HepG2 (cell line): ENCODE measurements around the gene PDXDC1.
"Not testable (repeated sequence)": the region's sequence is repeated elsewhere in the genome, so short reads cannot be mapped to it uniquely, and the experiment has no call there.

Experiments used
- ARHGAP35 ChIP-seq: sonication (generic); formaldehyde crosslinking; IDR thresholded peaks from 2 replicates; pipeline ENCODE4 v1.9.0; 2022; ENCODE audit warnings: mild to moderate bottlenecking, inconsistent platforms, moderate library complexity, missing genetic modification reagents, borderline replicate concordance
- DR1 ChIP-seq: sonication (generic); formaldehyde crosslinking; IDR thresholded peaks from 2 replicates; pipeline ENCODE4 v1.8.0; 2021; ENCODE audit warnings: mild to moderate bottlenecking, missing genetic modification reagents, inconsistent platforms
- HNRNPK ChIP-seq: fragments of 200-400 bp; formaldehyde crosslinking; IDR thresholded peaks from 2 replicates; pipeline ENCODE4 v1.6.1; 2018; ENCODE audit warnings: low read length, low read depth, moderate library complexity, mild to moderate bottlenecking; ENCODE audit not compliant: poor library complexity, severe bottlenecking
- HOXA7 ChIP-seq: sonication (generic); formaldehyde crosslinking; IDR thresholded peaks from 2 replicates; pipeline ENCODE4 v1.8.1; 2022; ENCODE audit warnings: mild to moderate bottlenecking, missing genetic modification reagents, moderate library complexity
- MTA3 ChIP-seq: sonication (generic); formaldehyde crosslinking; IDR thresholded peaks from 2 replicates; pipeline ENCODE4 v1.4.0; 2020; ENCODE audit warnings: missing genetic modification reagents
- ZNF253 ChIP-seq: sonication (generic); formaldehyde crosslinking; IDR thresholded peaks from 2 replicates; pipeline ENCODE4 v1.8.0; 2022; ENCODE audit warnings: mild to moderate bottlenecking, missing genetic modification reagents, borderline replicate concordance
- ZNF3 ChIP-seq: IDR thresholded peaks from 2 replicates; pipeline ENCODE4 v1.7.0; 2017; ENCODE audit warnings: inconsistent platforms
- ZSCAN29 ChIP-seq: sonication (generic); formaldehyde crosslinking; conservative IDR thresholded peaks from 2 replicates; pipeline ENCODE4 v1.4.0; 2020; ENCODE audit warnings: mild to moderate bottlenecking, missing genetic modification reagents
- TF ChIP-seq, protein P1 (sequence below): sonication (generic); formaldehyde crosslinking; IDR thresholded peaks from 2 replicates; pipeline ENCODE4 v1.5.0; 2020; ENCODE audit warnings: mild to moderate bottlenecking, missing genetic modification reagents, moderate library complexity
- TF ChIP-seq, protein P2 (sequence below): IDR thresholded peaks from 2 replicates; pipeline ENCODE4 v1.6.1; 2016; ENCODE audit warnings: control low read depth
- TF ChIP-seq, protein P3 (sequence below): IDR thresholded peaks from 2 replicates; pipeline ENCODE4 v1.6.1; 2012; ENCODE audit warnings: inconsistent platforms
- TF ChIP-seq, protein P4 (sequence below): sonication (generic); formaldehyde crosslinking; IDR thresholded peaks from 2 replicates; pipeline ENCODE4 v1.4.0; 2020; ENCODE audit warnings: missing genetic modification reagents

DNA sequence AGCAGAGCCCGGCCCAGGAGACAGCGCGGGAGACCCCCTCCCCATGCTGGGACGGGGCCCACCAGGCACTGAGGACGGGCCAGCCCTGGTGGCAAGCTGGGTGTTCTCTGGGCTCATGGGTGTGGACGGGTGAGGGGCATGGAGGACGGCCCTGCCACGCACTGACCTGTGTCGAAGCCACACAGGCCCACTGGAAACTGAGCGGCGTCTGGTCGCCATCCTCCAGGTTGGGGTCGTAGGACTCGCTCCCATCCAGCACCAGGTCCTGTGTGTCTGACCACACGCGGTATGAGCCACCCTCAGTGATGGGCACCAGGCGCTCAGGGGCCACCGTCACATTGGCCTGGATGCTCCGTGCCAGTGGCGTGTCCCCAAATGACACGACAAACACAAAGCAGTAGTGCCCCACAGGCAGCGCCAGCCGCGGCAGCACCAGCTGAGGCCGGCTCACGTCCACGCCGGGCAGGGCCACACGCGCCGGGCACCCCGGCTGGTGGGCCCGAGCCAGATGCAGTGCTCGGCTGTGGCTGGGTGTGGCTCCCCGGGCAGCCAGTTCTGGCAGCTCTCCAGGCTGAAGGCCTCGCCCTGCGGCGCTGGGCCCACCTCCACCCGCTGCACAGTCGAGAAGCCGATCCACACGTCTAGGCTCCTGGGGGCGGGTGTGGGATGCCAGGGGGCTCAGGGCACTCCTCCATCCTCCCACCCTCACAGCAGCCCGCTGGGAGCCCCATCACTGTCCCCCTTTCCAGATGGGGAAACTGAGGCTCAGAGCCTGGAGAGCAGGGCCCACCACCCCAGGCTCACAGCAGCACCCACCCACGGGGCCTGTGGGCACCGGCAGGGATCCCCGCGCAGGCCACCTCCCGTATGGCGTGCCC lies 160.9 kb downstream of the PDXDC1 start:
- TF ChIP-seq, protein P1, sequence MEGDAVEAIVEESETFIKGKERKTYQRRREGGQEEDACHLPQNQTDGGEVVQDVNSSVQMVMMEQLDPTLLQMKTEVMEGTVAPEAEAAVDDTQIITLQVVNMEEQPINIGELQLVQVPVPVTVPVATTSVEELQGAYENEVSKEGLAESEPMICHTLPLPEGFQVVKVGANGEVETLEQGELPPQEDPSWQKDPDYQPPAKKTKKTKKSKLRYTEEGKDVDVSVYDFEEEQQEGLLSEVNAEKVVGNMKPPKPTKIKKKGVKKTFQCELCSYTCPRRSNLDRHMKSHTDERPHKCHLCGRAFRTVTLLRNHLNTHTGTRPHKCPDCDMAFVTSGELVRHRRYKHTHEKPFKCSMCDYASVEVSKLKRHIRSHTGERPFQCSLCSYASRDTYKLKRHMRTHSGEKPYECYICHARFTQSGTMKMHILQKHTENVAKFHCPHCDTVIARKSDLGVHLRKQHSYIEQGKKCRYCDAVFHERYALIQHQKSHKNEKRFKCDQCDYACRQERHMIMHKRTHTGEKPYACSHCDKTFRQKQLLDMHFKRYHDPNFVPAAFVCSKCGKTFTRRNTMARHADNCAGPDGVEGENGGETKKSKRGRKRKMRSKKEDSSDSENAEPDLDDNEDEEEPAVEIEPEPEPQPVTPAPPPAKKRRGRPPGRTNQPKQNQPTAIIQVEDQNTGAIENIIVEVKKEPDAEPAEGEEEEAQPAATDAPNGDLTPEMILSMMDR (CRISPR knock-in tag) = not testable (repeated sequence)
- not testable (repeated sequence) for TF ChIP-seq DR1; ARHGAP35; ZNF3 (CRISPR knock-in tag); ZNF253 (CRISPR knock-in tag); HOXA7 (CRISPR knock-in tag); ZSCAN29 (CRISPR knock-in tag); HNRNPK; MTA3 (CRISPR knock-in tag)
- TF ChIP-seq, protein P2, sequence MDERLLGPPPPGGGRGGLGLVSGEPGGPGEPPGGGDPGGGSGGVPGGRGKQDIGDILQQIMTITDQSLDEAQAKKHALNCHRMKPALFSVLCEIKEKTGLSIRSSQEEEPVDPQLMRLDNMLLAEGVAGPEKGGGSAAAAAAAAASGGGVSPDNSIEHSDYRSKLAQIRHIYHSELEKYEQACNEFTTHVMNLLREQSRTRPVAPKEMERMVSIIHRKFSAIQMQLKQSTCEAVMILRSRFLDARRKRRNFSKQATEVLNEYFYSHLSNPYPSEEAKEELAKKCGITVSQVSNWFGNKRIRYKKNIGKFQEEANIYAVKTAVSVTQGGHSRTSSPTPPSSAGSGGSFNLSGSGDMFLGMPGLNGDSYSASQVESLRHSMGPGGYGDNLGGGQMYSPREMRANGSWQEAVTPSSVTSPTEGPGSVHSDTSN (CRISPR knock-in tag) = not testable (repeated sequence)
- TF ChIP-seq, protein P3, sequence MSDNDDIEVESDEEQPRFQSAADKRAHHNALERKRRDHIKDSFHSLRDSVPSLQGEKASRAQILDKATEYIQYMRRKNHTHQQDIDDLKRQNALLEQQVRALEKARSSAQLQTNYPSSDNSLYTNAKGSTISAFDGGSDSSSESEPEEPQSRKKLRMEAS = not testable (repeated sequence)
- TF ChIP-seq, protein P4, sequence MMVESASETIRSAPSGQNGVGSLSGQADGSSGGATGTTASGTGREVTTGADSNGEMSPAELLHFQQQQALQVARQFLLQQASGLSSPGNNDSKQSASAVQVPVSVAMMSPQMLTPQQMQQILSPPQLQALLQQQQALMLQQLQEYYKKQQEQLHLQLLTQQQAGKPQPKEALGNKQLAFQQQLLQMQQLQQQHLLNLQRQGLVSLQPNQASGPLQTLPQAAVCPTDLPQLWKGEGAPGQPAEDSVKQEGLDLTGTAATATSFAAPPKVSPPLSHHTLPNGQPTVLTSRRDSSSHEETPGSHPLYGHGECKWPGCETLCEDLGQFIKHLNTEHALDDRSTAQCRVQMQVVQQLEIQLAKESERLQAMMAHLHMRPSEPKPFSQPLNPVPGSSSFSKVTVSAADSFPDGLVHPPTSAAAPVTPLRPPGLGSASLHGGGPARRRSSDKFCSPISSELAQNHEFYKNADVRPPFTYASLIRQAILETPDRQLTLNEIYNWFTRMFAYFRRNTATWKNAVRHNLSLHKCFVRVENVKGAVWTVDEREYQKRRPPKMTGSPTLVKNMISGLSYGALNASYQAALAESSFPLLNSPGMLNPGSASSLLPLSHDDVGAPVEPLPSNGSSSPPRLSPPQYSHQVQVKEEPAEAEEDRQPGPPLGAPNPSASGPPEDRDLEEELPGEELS (CRISPR knock-in tag) = not testable (repeated sequence)
